ENCODE results near the gene NBEA. TPM values are rescaled to one million over a fixed set of nuclear protein-coding genes. Genes with fewer than 3 reads are reported as not detected.

Gene NBEA
- polyA plus RNA-seq, 6 donors from 2014 or later, result 1.1 to 2.3 (median 1.5) TPM

GRCh38 chr13:35238274-35238673 lies 296.2 kb downstream of the NBEA start:
- ATAC-seq (ENCODE audit: low read depth in 2 of 2) (no peak), DNase-seq (no peak)
- H3K4me3 Mint-ChIP-seq, result no peak overlapping the region
- H3K27ac Mint-ChIP-seq, result no peak overlapping the region
- no peaks in the 10 kb centered on the region for H3K27me3 Mint-ChIP-seq
- peaks cover 0 to 4% (median 0%) of the 10 kb centered on the region in 7 donors for H3K9me3 Mint-ChIP-seq
- peaks cover 0 to 23% of the 10 kb centered on the region in 2 donors for H3K36me3 Mint-ChIP-seq
- H3K4me1 Mint-ChIP-seq, result no peaks in the 10 kb centered on the region

DNA sequence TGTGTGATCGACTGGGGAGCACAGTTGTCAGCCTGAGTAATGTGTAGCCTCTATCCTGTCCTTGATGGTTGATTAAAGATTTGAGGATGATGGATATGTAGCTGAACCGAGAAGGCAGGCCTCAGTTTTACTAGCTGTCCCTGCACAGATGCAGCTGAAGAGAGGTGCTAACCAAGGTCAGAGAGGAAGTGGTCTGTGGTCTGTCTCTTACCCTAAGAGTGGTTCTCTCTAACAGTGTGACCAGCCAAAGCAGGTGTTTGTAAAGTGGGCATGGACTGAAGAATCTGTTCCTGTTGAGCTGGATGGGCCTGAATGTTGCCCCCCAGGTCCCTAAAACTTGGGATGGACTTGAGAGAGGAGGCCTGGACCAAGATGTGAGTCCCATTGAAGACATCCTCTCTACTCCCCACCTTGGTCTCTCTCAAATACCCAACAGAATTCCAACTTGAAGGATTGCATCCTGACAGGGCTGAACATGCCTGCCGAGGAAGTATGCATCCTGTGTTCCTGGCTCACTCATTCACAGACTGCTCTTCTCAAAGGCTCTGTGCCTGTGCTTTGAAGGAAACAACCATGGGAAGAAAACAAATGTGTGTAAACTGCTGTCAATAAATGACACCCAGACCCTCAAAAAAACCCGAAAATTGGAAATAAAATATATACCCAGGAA lies 310.6 kb downstream of the NBEA start:
- no peak overlapping the region for H3K4me3 Mint-ChIP-seq
- peaks cover 16 to 28% of the 10 kb centered on the region in 2 donors for H3K36me3 Mint-ChIP-seq
- H3K27me3 Mint-ChIP-seq, result no peaks in the 10 kb centered on the region
- peaks cover 0 to 15% (median 5%) of the 10 kb centered on the region in 3 donors for H3K4me1 Mint-ChIP-seq
- ATAC-seq (ENCODE audit: low read depth in 2 of 2) (no peak), DNase-seq (no peak)
- H3K27ac Mint-ChIP-seq, result peak overlapping the region in 1 of 6 donors; percentile 88
- H3K9me3 Mint-ChIP-seq, result peaks cover under 1 to 8% (median 4%) of the 10 kb centered on the region in 7 donors

- Mint-ChIP-seq H3K36me3 (peaks cover 16 to 26% of the 10 kb centered on the region in 2 donors), H3K9me3 (peaks cover 0 to 5% (median 2%) of the 10 kb centered on the region in 7 donors), H3K4me3 (peak overlapping the region in 1 of 8 donors; percentile 15), H3K4me1 (peaks cover 0 to 15% (median 5%) of the 10 kb centered on the region in 3 donors), H3K27me3 (no peaks in the 10 kb centered on the region), H3K27ac (no peak overlapping the region)
- DNase-seq, result no peak
- no peak for ATAC-seq (ENCODE audit: low read depth in 2 of 2)
Observed at GRCh38 chr13:35255241-35255640, 313.2 kb downstream of the NBEA start.

DNA sequence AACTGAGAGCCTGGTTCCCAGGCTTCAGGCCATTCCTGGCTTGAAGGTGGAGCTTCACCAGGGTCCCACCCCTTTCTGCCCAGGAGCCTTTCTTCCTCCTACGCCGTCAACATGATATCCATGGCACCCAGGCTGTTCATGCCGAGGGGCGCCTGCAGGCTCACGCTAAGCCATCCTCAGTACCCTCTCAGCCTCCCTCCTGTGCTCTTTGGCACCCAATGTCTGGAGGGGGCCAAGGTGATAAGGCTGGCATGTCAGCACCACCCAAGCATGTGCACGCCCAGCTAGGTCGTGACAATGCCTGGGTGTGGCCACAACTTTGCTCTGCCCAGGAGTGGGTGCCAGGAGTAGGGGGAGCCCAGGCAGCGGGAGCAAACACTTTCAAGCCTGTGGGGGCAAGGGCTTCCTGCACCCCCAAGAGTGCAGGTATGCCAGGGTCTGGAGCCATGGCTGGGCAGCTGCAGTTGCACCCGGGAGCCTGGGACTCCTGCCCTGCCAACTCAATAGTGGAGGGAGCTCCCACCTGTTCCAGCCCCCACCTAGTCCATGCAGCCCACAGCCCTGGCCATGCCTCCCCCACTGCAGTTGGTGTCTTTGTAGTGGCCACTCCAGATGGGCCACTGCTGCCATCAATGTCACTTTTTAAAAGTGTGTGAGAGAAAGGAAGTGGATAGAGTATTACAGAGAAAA lies 314.5 kb downstream of the NBEA start:
- Mint-ChIP-seq H3K4me3 (no peak overlapping the region), H3K36me3 (peaks cover 6 to 23% of the 10 kb centered on the region in 2 donors), H3K27me3 (no peaks in the 10 kb centered on the region), H3K9me3 (peaks cover 0 to 5% (median 2%) of the 10 kb centered on the region in 7 donors), H3K27ac (no peak overlapping the region), H3K4me1 (peaks cover 0 to 14% (median 4%) of the 10 kb centered on the region in 3 donors)
- ATAC-seq (ENCODE audit: low read depth in 2 of 2), result no peak
- DNase-seq, result no peak

GRCh38 chr13:35260316-35260715 lies 318.2 kb downstream of the NBEA start:
- H3K4me1 Mint-ChIP-seq, result no peaks in the 10 kb centered on the region

DNA sequence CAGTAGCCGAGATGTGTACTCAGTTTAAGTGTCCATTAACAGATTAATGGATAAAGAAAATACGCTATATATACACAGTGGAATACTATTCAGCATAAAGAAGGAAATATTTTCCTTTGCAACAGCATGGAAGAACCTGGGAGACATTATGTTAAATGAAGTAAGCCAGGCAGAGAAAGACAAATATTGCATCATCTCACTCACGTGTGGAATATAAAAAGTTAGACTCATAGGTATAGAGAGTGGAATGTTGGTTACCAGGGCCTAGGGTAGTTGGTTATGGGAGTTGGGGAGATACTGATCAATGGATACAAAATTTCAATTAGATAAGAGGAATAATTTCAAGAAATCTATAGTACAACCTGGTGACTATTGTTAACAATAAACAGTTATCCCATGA lies 324.3 kb downstream of the NBEA start:
- DNase-seq (no peak), ATAC-seq (ENCODE audit: low read depth in 2 of 2) (no peak)
- Mint-ChIP-seq H3K27ac (no peak overlapping the region), H3K36me3 (peaks cover 7 to 32% of the 10 kb centered on the region in 2 donors), H3K4me3 (no peak overlapping the region), H3K9me3 (peaks cover 8 to 74% (median 28%) of the 10 kb centered on the region in 7 donors), H3K4me1 (no peaks in the 10 kb centered on the region), H3K27me3 (no peaks in the 10 kb centered on the region)

More at GRCh38 chr13:35260316-35260715, 318.2 kb downstream of the NBEA start:
- DNase-seq (no peak), ATAC-seq (ENCODE audit: low read depth in 2 of 2) (no peak)
- Mint-ChIP-seq H3K4me3 (no peak overlapping the region), H3K36me3 (peaks cover 5 to 28% of the 10 kb centered on the region in 2 donors), H3K27ac (no peak overlapping the region), H3K27me3 (no peaks in the 10 kb centered on the region), H3K9me3 (peaks cover 6 to 26% (median 9%) of the 10 kb centered on the region in 7 donors)

GRCh38 chr13:35278917-35279316 lies 336.8 kb downstream of the NBEA start:
- ATAC-seq (ENCODE audit: low read depth in 2 of 2), result no peak
- H3K27me3 Mint-ChIP-seq, result no peaks in the 10 kb centered on the region
- no peak for DNase-seq
- peaks cover 0 to 13% (median 8%) of the 10 kb centered on the region in 7 donors for H3K9me3 Mint-ChIP-seq
- H3K4me3 Mint-ChIP-seq, result no peak overlapping the region
- H3K27ac Mint-ChIP-seq, result no peak overlapping the region
- no peaks in the 10 kb centered on the region for H3K4me1 Mint-ChIP-seq
- no peaks in the 10 kb centered on the region for H3K36me3 Mint-ChIP-seq

DNA sequence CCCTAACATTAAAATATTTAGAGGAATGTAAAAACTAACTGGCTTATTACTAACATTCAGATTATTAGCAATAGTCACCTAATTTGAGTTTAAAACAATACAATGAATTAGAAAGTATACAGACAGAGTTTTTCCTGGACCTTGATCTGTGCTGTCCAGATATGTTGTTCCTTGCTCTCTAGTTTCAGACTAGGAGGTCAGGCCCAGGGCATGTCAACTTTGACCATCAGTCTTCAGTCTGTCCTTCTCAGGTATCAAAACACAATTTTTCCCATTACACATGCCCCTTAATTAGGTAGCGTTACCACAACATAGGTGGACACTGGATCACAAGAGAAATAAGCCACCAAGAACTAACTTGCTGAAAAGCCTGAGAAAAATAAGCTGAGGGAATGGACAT lies 337.4 kb downstream of the NBEA start:
- DNase-seq (no peak), ATAC-seq (ENCODE audit: low read depth in 2 of 2) (no peak)
- H3K4me1 Mint-ChIP-seq, result no peaks in the 10 kb centered on the region
- H3K9me3 Mint-ChIP-seq, result peaks cover 0 to 7% (median 2%) of the 10 kb centered on the region in 7 donors
- no peaks in the 10 kb centered on the region for H3K27me3 Mint-ChIP-seq
- no peak overlapping the region for H3K27ac Mint-ChIP-seq
- H3K4me3 Mint-ChIP-seq, result no peak overlapping the region
- no peaks in the 10 kb centered on the region for H3K36me3 Mint-ChIP-seq

- Mint-ChIP-seq H3K36me3 (no peaks in the 10 kb centered on the region), H3K27me3 (no peaks in the 10 kb centered on the region), H3K27ac (no peak overlapping the region), H3K9me3 (no peaks in the 10 kb centered on the region), H3K4me1 (no peaks in the 10 kb centered on the region), H3K4me3 (no peak overlapping the region)
- DNase-seq (no peak), ATAC-seq (ENCODE audit: low read depth in 2 of 2) (no peak)
Observed at GRCh38 chr13:35283856-35284255, 341.8 kb downstream of the NBEA start.

DNA sequence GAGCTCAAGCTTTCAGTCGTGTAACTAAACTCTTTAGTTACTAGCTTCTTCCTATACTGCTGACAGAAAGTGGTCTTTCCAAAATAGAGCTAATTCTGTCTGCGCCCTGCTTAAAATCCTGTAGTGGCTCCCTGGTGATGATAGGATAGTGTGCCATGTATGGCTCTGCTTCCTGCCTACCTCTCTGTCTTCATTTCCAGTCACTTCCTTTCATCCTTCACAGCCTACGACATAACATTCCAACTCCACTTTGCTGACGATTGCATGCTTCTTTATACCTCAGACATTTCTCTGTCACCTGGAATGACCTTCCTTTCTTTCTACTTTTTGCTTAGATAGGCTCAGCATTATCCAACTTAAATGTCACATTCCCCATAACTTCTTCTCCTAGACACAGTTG lies 343.6 kb downstream of the NBEA start:
- no peak for ATAC-seq (ENCODE audit: low read depth in 2 of 2)
- Mint-ChIP-seq H3K36me3 (no peaks in the 10 kb centered on the region), H3K27ac (no peak overlapping the region), H3K9me3 (no peaks in the 10 kb centered on the region), H3K4me1 (no peaks in the 10 kb centered on the region), H3K27me3 (no peaks in the 10 kb centered on the region), H3K4me3 (no peak overlapping the region)
- no peak for DNase-seq

- DNase-seq, result no peak
- Mint-ChIP-seq H3K9me3 (no peaks in the 10 kb centered on the region), H3K36me3 (peaks cover 0 to 5% of the 10 kb centered on the region in 2 donors), H3K27me3 (no peaks in the 10 kb centered on the region), H3K4me3 (no peak overlapping the region), H3K27ac (no peak overlapping the region), H3K4me1 (peaks cover 8 to 15% (median 13%) of the 10 kb centered on the region in 3 donors)
- no peak for ATAC-seq (ENCODE audit: low read depth in 2 of 2)
Observed at GRCh38 chr13:35292329-35292728, 350.3 kb downstream of the NBEA start.

- Mint-ChIP-seq H3K4me1 (peaks cover 8 to 15% (median 13%) of the 10 kb centered on the region in 3 donors), H3K9me3 (no peaks in the 10 kb centered on the region), H3K36me3 (peaks cover 0 to 5% of the 10 kb centered on the region in 2 donors), H3K4me3 (no peak overlapping the region), H3K27me3 (no peaks in the 10 kb centered on the region), H3K27ac (no peak overlapping the region)
- no peak for ATAC-seq (ENCODE audit: low read depth in 2 of 2)
- no peak for DNase-seq
Observed at GRCh38 chr13:35293579-35294226, 351.6 kb downstream of the NBEA start.

GRCh38 chr13:35309706-35310105 lies 367.6 kb downstream of the NBEA start:
- Mint-ChIP-seq H3K36me3 (no peaks in the 10 kb centered on the region), H3K9me3 (no peaks in the 10 kb centered on the region), H3K4me1 (no peaks in the 10 kb centered on the region), H3K4me3 (no peak overlapping the region), H3K27ac (no peak overlapping the region), H3K27me3 (no peaks in the 10 kb centered on the region)
- no peak for DNase-seq
- ATAC-seq (ENCODE audit: low read depth in 2 of 2), result no peak

DNA sequence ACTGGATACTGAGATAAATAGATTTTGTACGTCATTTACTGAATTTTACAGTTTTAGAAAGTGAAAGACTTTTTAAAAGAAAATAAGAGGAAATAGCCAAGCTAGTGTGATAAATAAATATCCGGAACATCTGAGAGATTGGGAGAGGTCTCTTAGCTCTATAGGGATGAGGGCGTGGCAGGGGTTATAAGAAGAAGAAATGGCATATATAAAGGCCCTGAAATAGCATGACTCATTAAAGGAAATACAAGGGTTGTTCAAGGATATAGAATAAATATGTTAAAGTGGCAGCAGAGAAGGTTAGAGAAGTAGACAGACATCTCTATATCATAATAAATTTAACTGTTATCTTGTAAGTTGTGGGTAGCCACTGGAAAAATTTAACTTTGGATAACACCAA lies 390.1 kb downstream of the NBEA start:
- ATAC-seq (ENCODE audit: low read depth in 2 of 2) (no peak), DNase-seq (no peak)
- Mint-ChIP-seq H3K27ac (peak overlapping the region in 1 of 6 donors; percentile 16), H3K27me3 (no peaks in the 10 kb centered on the region), H3K9me3 (peaks cover 0 to 15% (median 7%) of the 10 kb centered on the region in 7 donors), H3K36me3 (peaks cover 8 to 21% of the 10 kb centered on the region in 2 donors), H3K4me1 (no peaks in the 10 kb centered on the region), H3K4me3 (no peak overlapping the region)
